Effector memory CD8-positive, alpha-beta T cell (primary cell): ENCODE measurements around the gene PIAS4.

Experiments
- ATAC-seq: fragments of 150-1000 bp; cut with Tn5 transposase; replicated peaks from 2 replicates; pipeline ENCODE4 v1.10.0; 2021; ENCODE audit warnings: mild to moderate bottlenecking, moderate library complexity
- DNase-seq, 3 experiments: peaks; one replicate each; pipeline ENCODE4 v3.0.0; 2021
- H3K27ac Mint-ChIP-seq, 2 donors: one replicate each; pipeline ENCODE4 v1.8.0; 2022; ENCODE audit warnings: mild to moderate bottlenecking in 2 of 2, mixed read lengths in 2 of 2, moderate library complexity in 2 of 2
- H3K27me3 Mint-ChIP-seq, 2 donors: one replicate each; pipeline ENCODE4 v1.8.0; 2022; ENCODE audit warnings: mixed read lengths in 2 of 2
- H3K36me3 Mint-ChIP-seq: one replicate; pipeline ENCODE4 v1.8.0; 2022; ENCODE audit warnings: mild to moderate bottlenecking, moderate library complexity, mixed read lengths; ENCODE audit not compliant: insufficient read depth
- H3K4me1 Mint-ChIP-seq, 2 donors: one replicate each; pipeline ENCODE4 v1.8.0; 2022; ENCODE audit warnings: low read depth in 2 of 2, mixed read lengths in 2 of 2
- H3K4me3 Mint-ChIP-seq, 2 donors: one replicate each; pipeline ENCODE4 v1.8.0; 2022; ENCODE audit warnings: mild to moderate bottlenecking in 2 of 2, mixed read lengths in 2 of 2, moderate library complexity in 2 of 2
- H3K9me3 Mint-ChIP-seq, 2 donors: one replicate each; pipeline ENCODE4 v1.8.0; 2022; ENCODE audit warnings: mixed read lengths in 2 of 2

Gene PIAS4

GRCh38 chr19:3970313-3970807 is 37.2 kb upstream of the PIAS4 start:
- DNase-seq (no peak), ATAC-seq (no peak)
- H3K9me3 Mint-ChIP-seq = no peaks in the 10 kb centered on the region
- H3K4me1 Mint-ChIP-seq = peaks cover 22 to 27% of the 10 kb centered on the region in 2 donors
- peak overlapping the region; percentile 78 to 90 for H3K27ac Mint-ChIP-seq
- H3K27me3 Mint-ChIP-seq = no peaks in the 10 kb centered on the region
- peak overlapping the region; percentile 89 to 94 for H3K4me3 Mint-ChIP-seq
- H3K36me3 Mint-ChIP-seq = peaks cover 50% of the 10 kb centered on the region

GRCh38 chr19:3970808-3971598 is 36.5 kb upstream of the PIAS4 start, which contains the start of gene DAPK3:
DAPK3 (minus strand) TSS chr19:3971099; CDS start chr19:3969735, 1,364 bp downstream.
- H3K36me3 Mint-ChIP-seq = peaks cover 57% of the 10 kb centered on the region
- DNase-seq = peak; percentile 82 to 84 (median 82)
- H3K4me3 Mint-ChIP-seq = peak within 1 kb of the TSS; percentile 89 to 94

GRCh38 chr19:3975144-3975543 is 32.4 kb upstream of the PIAS4 start:
- Mint-ChIP-seq H3K9me3 (no peaks in the 10 kb centered on the region), H3K4me1 (peaks cover 6 to 19% of the 10 kb centered on the region in 2 donors), H3K27me3 (no peaks in the 10 kb centered on the region), H3K4me3 (no peak overlapping the region), H3K27ac (peak overlapping the region in 1 of 2 donors; percentile 86), H3K36me3 (peaks cover 79% of the 10 kb centered on the region)
- ATAC-seq (no peak), DNase-seq (no peak)

More at GRCh38 chr19:3970808-3971598, 36.5 kb upstream of the PIAS4 start, which contains the start of gene DAPK3:
- H3K4me1 Mint-ChIP-seq = peaks cover 22 to 29% of the 10 kb centered on the region in 2 donors
- H3K27ac Mint-ChIP-seq = peak within 1 kb of the TSS; percentile 78 to 90
- H3K9me3 Mint-ChIP-seq = no peaks in the 10 kb centered on the region
- ATAC-seq = peak; percentile 90
- no peaks in the 10 kb centered on the region for H3K27me3 Mint-ChIP-seq

- Mint-ChIP-seq H3K27me3 (no peaks in the 10 kb centered on the region), H3K9me3 (no peaks in the 10 kb centered on the region), H3K4me3 (no peak overlapping the region), H3K4me1 (peaks cover under 1 to 14% of the 10 kb centered on the region in 2 donors), H3K36me3 (peaks cover 80% of the 10 kb centered on the region), H3K27ac (peak overlapping the region in 1 of 2 donors; percentile 86)
- no peak for ATAC-seq
- no peak for DNase-seq
Measured at GRCh38 chr19:3975637-3976087, 31.9 kb upstream of the PIAS4 start.

GRCh38 chr19:3976495-3977241 is 30.9 kb upstream of the PIAS4 start:
- Mint-ChIP-seq H3K9me3 (no peaks in the 10 kb centered on the region), H3K4me1 (peaks cover 4 to 8% of the 10 kb centered on the region in 2 donors), H3K27ac (peak overlapping the region; percentile 28 to 86), H3K36me3 (peaks cover 81% of the 10 kb centered on the region), H3K4me3 (peak overlapping the region in 1 of 2 donors; percentile 34), H3K27me3 (no peaks in the 10 kb centered on the region)
- DNase-seq = no peak
- ATAC-seq = no peak

GRCh38 chr19:3977242-3978143 is 30.0 kb upstream of the PIAS4 start:
- DNase-seq = no peak
- peak overlapping the region; percentile 28 to 86 for H3K27ac Mint-ChIP-seq

GRCh38 chr19:3978145-3978544 is 29.4 kb upstream of the PIAS4 start:
- ATAC-seq (no peak), DNase-seq (no peak)
- H3K36me3 Mint-ChIP-seq = peaks cover 84% of the 10 kb centered on the region
- peaks cover 11 to 16% of the 10 kb centered on the region in 2 donors for H3K4me1 Mint-ChIP-seq
- H3K27me3 Mint-ChIP-seq = no peaks in the 10 kb centered on the region
- H3K27ac Mint-ChIP-seq = peak overlapping the region; percentile 28 to 86
- peak overlapping the region in 1 of 2 donors; percentile 42 for H3K4me3 Mint-ChIP-seq
- no peaks in the 10 kb centered on the region for H3K9me3 Mint-ChIP-seq

More at GRCh38 chr19:3977242-3978143, 30.0 kb upstream of the PIAS4 start:
- Mint-ChIP-seq H3K4me3 (peak overlapping the region in 1 of 2 donors; percentile 42), H3K9me3 (no peaks in the 10 kb centered on the region), H3K4me1 (peaks cover 4 to 9% of the 10 kb centered on the region in 2 donors), H3K27me3 (no peaks in the 10 kb centered on the region), H3K36me3 (peaks cover 83% of the 10 kb centered on the region)
- ATAC-seq = peak; percentile 7

GRCh38 chr19:3979289-3979673 is 28.3 kb upstream of the PIAS4 start:
- Mint-ChIP-seq H3K4me3 (no peak overlapping the region), H3K4me1 (peaks cover 22 to 26% of the 10 kb centered on the region in 2 donors), H3K9me3 (no peaks in the 10 kb centered on the region), H3K27ac (peak overlapping the region; percentile 31 to 67), H3K27me3 (no peaks in the 10 kb centered on the region), H3K36me3 (peaks cover 95% of the 10 kb centered on the region)
- DNase-seq (no peak), ATAC-seq (no peak)

- no peaks in the 10 kb centered on the region for H3K9me3 Mint-ChIP-seq
- H3K4me1 Mint-ChIP-seq = peaks cover 28 to 30% of the 10 kb centered on the region in 2 donors
- H3K27ac Mint-ChIP-seq = peak overlapping the region; percentile 31 to 67
- no peaks in the 10 kb centered on the region for H3K27me3 Mint-ChIP-seq
- no peak overlapping the region for H3K4me3 Mint-ChIP-seq
- ATAC-seq (no peak), DNase-seq (no peak)
- H3K36me3 Mint-ChIP-seq = peaks cover 100% of the 10 kb centered on the region
Measured at GRCh38 chr19:3979674-3980352, 27.7 kb upstream of the PIAS4 start.

- ATAC-seq (no peak), DNase-seq (no peak)
- H3K9me3 Mint-ChIP-seq = no peaks in the 10 kb centered on the region
- peaks cover 100% of the 10 kb centered on the region for H3K36me3 Mint-ChIP-seq
- H3K27me3 Mint-ChIP-seq = no peaks in the 10 kb centered on the region
- peaks cover 32 to 33% of the 10 kb centered on the region in 2 donors for H3K4me1 Mint-ChIP-seq
- peak overlapping the region; percentile 13 to 97 for H3K27ac Mint-ChIP-seq
- H3K4me3 Mint-ChIP-seq = no peak overlapping the region
Measured at GRCh38 chr19:3980353-3981251, 26.9 kb upstream of the PIAS4 start.

- Mint-ChIP-seq H3K27ac (peak overlapping the region; percentile 13 to 97), H3K4me3 (no peak overlapping the region), H3K27me3 (no peaks in the 10 kb centered on the region), H3K36me3 (peaks cover 100% of the 10 kb centered on the region), H3K4me1 (peaks cover 33 to 39% of the 10 kb centered on the region in 2 donors), H3K9me3 (no peaks in the 10 kb centered on the region)
- ATAC-seq = no peak
- DNase-seq = no peak
Measured at GRCh38 chr19:3981373-3981735, 26.2 kb upstream of the PIAS4 start.
